Stimulated activated naive CD4-positive, alpha-beta T cell treated with Interleukin-2 at 50 U/mL for 16 hours (primary cell): ENCODE results near the gene FNTB.
A peak's percentile ranks its signal among the peaks of the same experiment; 100 is the strongest.

Experiments used
- DNase-seq: peaks from one replicate; lab custom pipeline; 2025; lab: John Stamatoyannopoulos, UW

The FNTB gene

GRCh38 chr14:64953661-64954060 lies 33.0 kb upstream of the FNTB start:
- no peak for DNase-seq

- no peak for DNase-seq
Measured at GRCh38 chr14:64954491-64955240, 32.0 kb upstream of the FNTB start.

DNA sequence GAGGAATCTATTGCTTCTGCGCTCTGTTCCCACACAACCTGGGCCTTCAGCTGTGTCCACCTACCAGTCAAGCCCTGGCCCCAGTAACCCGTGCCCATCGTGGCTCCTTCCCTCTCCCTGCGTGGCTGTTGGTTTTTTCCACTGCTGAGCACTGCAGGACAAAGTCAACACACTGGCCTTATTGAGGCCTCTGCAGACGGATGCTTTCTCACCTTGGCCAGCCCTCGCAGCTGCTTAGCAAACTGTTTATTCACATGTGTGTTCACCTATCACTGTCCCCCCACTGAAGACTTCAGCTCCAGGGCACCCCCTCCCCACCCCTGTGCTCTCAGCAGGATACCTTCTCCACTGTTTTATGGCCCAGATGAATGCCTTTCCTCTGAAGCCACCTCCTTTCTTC lies 31.4 kb upstream of the FNTB start:
- no peak for DNase-seq

DNA sequence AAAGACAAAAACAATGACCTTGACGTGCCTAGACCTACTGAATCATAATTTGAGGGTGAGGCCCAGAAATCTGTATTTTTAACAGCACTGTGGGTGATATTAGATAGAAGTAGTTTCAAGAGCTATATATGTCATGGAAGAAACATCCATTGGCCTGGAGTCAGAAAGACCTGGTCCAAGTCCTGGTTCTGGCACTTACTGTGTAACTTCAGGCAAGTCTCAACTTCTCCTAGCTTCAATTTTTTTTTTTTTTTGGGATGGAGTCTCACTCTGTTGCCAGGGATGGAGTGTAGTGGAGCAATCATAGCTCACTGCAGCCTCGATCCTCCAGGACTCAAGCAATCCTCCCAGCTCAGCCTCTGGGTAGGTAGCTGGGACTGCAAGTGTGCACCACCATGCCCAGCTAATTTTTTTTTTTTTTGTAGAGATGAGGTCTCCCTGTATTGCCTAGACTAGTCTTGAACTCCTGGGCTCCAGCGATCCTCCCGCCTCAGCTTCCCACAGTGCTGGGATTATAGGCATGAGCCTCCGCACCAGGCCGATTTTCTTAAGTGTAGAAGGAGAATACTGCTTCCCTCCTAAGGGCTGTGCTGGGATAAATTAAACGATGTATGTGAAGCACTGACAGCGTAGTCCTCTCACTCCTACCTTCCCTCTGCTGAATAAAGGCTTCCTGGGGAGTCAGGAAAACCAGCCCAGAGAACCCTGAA lies 29.8 kb upstream of the FNTB start:
- no peak for DNase-seq

DNA sequence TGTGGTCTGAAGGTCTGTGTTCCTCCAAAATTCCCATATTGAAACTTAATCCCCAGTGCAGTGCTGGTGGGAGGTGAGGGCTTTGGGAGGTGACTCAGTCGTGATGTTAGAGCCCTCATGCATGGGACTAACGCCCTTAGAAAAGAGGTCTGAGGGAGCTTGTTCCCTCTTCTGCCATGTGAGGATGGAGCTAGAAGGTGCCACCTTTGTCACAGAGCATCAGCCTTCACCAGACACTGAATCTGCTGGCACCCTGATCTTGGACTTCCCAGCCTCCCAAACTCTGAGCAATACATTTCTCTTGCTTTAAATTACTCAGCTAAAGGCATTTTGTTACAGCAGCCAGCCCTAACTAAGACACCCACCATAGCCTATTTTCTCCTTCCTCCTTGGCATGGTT lies 28.5 kb upstream of the FNTB start:
- no peak for DNase-seq

DNA sequence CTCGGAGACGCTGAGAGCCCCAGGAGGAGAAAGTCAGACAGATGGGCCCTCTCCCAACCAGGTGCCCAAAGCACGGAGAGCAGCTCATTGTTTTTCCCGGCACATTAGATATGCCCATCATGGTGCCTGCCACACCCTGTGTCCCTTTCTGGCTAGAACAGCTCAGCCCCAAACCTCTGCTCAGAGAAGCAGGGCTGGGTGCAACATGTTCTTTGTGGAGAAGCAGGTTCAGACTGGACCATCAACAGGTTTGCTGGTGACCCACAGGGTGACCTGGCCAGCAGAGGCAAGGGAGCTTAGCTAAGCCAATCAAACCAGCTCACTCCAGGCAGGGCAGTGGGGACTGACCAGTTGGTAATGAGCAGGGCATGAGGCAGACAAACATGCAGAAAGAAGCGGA lies 28.0 kb upstream of the FNTB start:
- no peak for DNase-seq

DNA sequence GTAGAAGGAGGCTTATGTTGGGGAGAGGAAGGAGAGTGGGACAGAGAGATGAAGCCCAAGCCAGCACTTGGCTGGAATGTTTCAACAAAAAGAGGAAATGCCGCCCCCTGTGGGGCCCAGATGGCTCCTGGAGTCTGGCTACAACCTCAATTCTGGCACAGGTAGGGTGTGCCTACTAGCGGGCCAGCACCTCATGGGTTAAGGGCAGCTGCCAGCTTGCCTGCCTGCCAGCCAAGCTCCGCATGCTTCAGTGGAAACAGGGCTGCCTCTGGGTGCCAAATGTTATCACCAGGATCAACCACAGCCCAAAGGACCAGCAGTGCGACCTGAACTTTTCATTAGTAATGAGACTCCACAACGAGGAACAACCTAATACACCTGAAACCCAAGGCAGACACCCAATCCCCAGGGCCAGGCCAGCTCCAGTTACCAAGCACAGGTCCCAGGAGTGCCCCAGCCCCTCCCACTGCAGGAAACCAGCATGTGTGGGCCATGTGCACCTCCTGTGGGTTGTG lies 25.9 kb upstream of the FNTB start:
- DNase-seq = no peak

GRCh38 chr14:64963611-64964010 lies 23.1 kb upstream of the FNTB start:
- DNase-seq = no peak

DNA sequence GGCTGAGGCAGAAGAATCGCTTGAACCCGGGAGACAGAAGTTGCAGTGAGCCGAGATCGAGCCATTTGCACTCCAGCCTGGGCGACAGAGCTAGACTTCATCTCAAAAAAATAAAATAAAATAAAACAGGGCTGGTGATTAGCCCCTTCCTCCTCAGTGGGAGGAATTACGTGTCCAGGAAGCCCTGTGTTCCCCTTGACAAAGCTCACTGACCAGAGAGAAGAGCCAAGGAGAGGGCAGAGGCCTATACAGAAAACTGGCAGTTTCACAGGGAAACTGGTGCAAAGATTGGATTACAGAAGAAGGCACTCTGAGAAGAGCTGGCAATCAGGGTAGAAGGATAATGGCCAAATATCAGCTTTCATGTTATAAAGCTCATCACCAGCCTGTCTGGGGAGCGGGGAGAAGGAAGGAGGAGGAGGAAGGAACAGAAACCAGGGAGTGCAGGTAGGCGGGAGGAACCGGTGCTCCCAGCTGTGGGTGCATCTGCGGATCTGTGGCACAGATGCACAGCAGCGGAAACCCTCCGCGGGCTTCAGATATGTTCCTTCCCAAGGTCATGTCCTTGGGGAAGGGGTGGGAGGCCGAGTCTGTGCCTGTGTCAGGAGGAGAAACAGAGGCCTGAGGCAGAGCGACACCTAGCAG lies 21.2 kb upstream of the FNTB start:
- DNase-seq = no peak

- no peak for DNase-seq
Measured at GRCh38 chr14:64966976-64967375, 19.7 kb upstream of the FNTB start.

DNA sequence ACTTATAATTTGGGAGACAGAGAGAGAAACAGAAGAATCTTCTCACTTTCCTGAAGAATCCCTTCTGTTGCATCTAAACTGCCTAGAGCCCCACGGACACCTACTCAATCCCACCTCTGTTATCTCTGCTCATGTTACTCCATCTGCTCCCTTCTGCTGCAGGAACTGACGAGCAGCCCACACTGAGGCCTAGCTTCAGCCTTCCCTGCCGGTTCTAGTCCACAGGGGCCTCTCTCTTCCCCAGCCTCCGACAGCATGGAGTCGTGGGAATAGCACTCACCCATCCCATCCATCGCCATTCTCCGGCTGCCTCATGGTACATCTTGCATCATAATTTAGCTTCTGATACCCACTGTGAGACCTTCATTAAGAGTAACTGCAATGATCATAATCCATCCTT lies 18.5 kb upstream of the FNTB start:
- DNase-seq = no peak

GRCh38 chr14:64968651-64969050 lies 18.0 kb upstream of the FNTB start:
- no peak for DNase-seq

- no peak for DNase-seq
Measured at GRCh38 chr14:64970041-64970440, 16.7 kb upstream of the FNTB start.

DNA sequence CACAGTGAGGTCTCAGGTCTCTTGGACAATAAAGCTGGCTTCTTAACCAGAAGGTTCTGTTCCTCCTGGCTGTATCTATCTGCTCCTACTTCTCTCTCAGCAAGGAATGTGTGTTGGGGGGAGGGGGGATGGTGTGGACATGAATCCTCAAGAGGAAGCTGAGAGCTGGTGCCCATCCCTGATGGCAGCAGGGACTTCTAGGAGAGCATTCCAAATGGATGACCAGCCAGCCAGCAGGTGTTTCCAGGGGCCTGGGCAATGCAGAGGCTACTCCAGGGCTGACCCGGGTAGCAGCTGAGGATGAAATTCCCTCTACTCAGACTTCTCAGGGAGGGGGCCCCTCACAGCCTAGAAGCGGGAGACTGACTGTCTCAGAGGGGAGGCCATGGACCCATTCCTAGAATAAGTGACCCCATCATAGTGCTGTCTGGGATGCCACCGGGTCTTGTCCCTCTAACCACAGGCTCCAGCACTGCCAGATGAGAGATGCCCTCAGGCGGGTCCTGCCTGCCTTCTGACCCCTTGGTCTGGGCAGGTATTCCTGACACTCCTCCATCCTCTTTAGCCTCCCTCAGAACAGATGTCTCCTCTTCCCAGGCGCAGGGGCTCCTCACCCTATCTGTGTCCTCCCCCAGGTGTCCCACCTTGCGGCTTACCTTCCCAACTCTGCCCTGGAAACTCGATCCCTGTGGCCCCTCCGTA lies 15.8 kb upstream of the FNTB start:
- no peak for DNase-seq

DNA sequence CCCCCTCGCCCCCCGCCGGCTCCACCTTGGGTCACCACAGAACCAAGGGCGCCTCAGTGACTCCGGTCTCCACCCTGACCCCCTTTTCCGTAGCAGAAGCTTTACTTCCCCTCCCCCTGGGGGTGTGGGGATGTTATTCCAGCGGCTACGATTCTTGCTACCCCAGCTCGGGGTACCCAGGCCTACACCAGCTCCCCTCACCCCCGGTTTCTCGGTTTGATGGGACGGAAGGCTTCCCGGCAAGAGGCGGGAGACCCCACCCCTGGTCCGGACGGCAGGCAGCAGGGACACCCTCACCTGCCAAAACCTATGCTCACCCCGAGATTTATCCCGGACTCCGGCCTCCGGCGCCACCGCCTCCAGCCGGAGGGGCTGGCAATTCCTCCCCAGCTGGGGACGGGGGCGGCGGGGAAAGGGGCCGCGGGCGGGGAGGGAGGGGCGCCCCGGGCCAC lies 15.2 kb upstream of the FNTB start:
- DNase-seq = no peak

DNA sequence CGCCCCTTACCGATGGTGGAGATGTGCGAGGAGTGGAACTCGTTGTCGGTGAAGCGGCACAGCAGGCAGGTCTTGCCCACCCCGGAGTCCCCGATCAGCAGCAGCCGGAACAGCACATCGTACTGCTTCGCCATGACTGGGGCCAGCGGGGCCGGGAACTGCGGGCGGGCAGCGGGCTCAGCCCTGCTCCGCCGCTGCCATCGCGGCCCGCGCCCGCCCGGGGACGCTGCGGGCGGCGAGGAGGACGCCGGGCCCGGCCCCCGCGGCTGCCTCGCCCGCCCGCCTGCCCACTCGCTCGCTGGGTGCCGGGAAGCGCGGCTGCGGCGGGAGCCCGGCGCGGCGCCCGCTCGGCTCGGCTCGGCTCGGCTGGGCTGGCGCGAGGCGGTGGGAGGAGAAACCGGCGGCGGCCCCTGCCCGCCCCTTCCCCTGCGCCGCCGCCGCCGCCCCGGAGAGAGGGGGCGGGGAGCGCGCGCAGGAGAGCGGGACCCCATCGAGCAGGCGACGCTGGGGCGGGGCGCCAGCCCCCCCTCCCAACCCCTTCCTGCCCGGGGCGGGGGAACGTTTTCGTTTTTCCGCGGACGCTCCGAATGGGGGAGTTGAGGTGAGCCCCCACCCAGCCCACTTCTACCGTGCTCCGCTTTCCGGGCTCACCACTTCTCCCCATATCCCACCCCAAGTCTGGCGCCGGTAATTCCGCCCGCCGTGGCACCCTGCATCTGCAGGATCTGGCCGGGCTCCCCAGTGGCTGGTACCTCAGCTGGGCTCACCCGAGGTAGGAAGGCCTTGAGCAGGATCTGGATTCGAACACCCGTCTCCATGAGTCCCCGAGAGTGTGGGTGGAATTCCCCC lies 14.5 kb upstream of the FNTB start, which contains the start of gene RAB15:
Gene RAB15 (minus strand): TSS at position 394 of the 849 bp plus-strand sequence. CDS start 260 bp downstream, at position 134.
- DNase-seq = peak; percentile 47

GRCh38 chr14:64973026-64973442 lies 13.7 kb upstream of the FNTB start:
- DNase-seq = no peak

GRCh38 chr14:64973826-64974225 lies 12.9 kb upstream of the FNTB start:
- DNase-seq = no peak

DNA sequence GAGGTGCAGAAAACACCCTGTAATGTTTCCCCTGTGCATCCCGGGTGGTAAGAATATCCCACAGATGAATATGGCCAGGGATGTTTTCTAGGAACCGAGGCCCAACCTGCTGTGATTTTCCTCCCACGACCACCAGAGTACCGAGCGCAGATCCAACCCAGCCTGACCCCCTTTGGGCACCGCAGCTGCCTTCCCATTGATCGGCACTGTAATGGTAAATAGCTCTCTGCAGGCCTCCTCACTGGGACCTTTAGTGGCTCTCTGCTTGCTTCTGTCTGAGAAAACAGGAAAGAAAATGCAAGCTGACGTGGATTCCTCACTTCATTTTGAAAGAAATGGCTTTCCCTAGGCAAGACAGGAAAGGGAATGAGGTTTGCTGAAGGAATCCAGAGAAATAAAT lies 12.1 kb upstream of the FNTB start:
- DNase-seq = no peak

GRCh38 chr14:64979336-64980074 lies 7.2 kb upstream of the FNTB start:
- DNase-seq = no peak
